Left lobe of liver (tissue), 2 donors: ENCODE measurements around the gene MSL1. TPM values are rescaled to one million over a fixed set of nuclear protein-coding genes. Genes with fewer than 3 reads are reported as not detected.
A peak's percentile ranks its signal among the peaks of the same experiment; 100 is the strongest.

Experiments used
- ATAC-seq: fragments of 200-7000 bp; cut with Tn5 transposase; one replicate; pipeline ENCODE4 v1.9.1; 2020; ENCODE audit warnings: mild to moderate bottlenecking, moderate library complexity
- DNase-seq: peaks from one replicate; pipeline ENCODE4 v3.0.0-alpha.2; 2020; ENCODE audit warnings: low spot score
- total RNA-seq: library from RNA; stranded (reverse); gene quantifications from one replicate; pipeline ENCODE4 v1.2.1, GENCODE V29; 2021
- donor health status: DM: no; HTN: no; CAD: no; lungs with moderate emphysema.
- donor health status: DM: no; HTN: yes; CAD: no.

The MSL1 gene
- total RNA-seq: 45.9 TPM

- peak; percentile 93 for DNase-seq
- ATAC-seq: peak; percentile 83
These were observed at the start of gene MSL1 for GRCh38 chr17:40121181-40122135. Gene MSL1 (plus strand): TSS chr17:40121971. CDS start chr17:40122613, 642 bp downstream.

GRCh38 chr17:40072040-40072734 lies 49.6 kb upstream of the MSL1 start:
- ATAC-seq (peak; percentile 48), DNase-seq (peak; percentile 81)

- ATAC-seq: no peak
- DNase-seq: no peak
These were observed 48.9 kb upstream of the MSL1 start for GRCh38 chr17:40072735-40073346.

- ATAC-seq (no peak), DNase-seq (no peak)
These were observed 48.2 kb upstream of the MSL1 start for GRCh38 chr17:40073454-40074174.

- DNase-seq (no peak), ATAC-seq (no peak)
These were observed 47.6 kb upstream of the MSL1 start for GRCh38 chr17:40074175-40074512.

- DNase-seq (no peak), ATAC-seq (no peak)
These were observed 46.9 kb upstream of the MSL1 start for GRCh38 chr17:40074871-40075200.

GRCh38 chr17:40075201-40075941 lies 46.4 kb upstream of the MSL1 start:
- ATAC-seq (peak; percentile 84), DNase-seq (peak; percentile 70)

- ATAC-seq (no peak), DNase-seq (no peak)
These were observed 45.8 kb upstream of the MSL1 start for GRCh38 chr17:40075942-40076498.

GRCh38 chr17:40076591-40076990 lies 45.2 kb upstream of the MSL1 start:
- ATAC-seq: no peak

GRCh38 chr17:40079545-40079944 lies 42.2 kb upstream of the MSL1 start:
- ATAC-seq (no peak), DNase-seq (no peak)

More at GRCh38 chr17:40076591-40076990, 45.2 kb upstream of the MSL1 start:
- DNase-seq: no peak

- ATAC-seq (no peak), DNase-seq (no peak)
These were observed 37.3 kb upstream of the MSL1 start for GRCh38 chr17:40084477-40084876.

- no peak for DNase-seq
These were observed 35.4 kb upstream of the MSL1 start for GRCh38 chr17:40086150-40087044.

GRCh38 chr17:40087049-40087794 lies 34.5 kb upstream of the MSL1 start:
- DNase-seq: no peak
- ATAC-seq: no peak

More at GRCh38 chr17:40086150-40087044, 35.4 kb upstream of the MSL1 start:
- peak; percentile 75 for ATAC-seq

GRCh38 chr17:40087903-40088718 lies 33.7 kb upstream of the MSL1 start:
- ATAC-seq (no peak), DNase-seq (no peak)

GRCh38 chr17:40089077-40089895 lies 32.5 kb upstream of the MSL1 start:
- ATAC-seq (no peak), DNase-seq (no peak)
